Natural killer cell (primary cell): ENCODE data around the gene FLCN. TPM values are rescaled to one million over a fixed set of nuclear protein-coding genes. Genes with fewer than 3 reads are reported as not detected.

Experiments used
- ATAC-seq, 3 donors: fragments of 150-1000 bp in 2 of 3; fragments of 200-7000 bp in 1 of 3; cut with Tn5 transposase; 1 replicate in 1 of 3; 2 replicates in 2 of 3; pipeline ENCODE4 v1.10.0; 2021; ENCODE audit warnings: mild to moderate bottlenecking in 2 of 3, moderate library complexity in 2 of 3
- DNase-seq, 2 donors: peaks; one replicate each; pipeline versions ENCODE4 v3.0.0 to v3.0.0-alpha.2; 2013 to 2021; ENCODE audit warnings: mixed read lengths in 1 of 2
- H3K27ac ChIP-seq: one replicate; pipeline ENCODE4 v1.5.1; 2013; ENCODE audit warnings: mild to moderate bottlenecking, low read length
- H3K27me3 ChIP-seq: one replicate; pipeline ENCODE4 v1.6.1; 2013; ENCODE audit warnings: low read length; ENCODE audit not compliant: control insufficient read depth, insufficient read depth
- H3K36me3 ChIP-seq: one replicate; pipeline ENCODE4 v1.6.1; 2013; ENCODE audit warnings: low read length; ENCODE audit not compliant: control insufficient read depth, insufficient read depth
- H3K4me1 ChIP-seq: one replicate; pipeline ENCODE4 v1.6.1; 2013; ENCODE audit warnings: low read length; ENCODE audit not compliant: control insufficient read depth, insufficient read depth
- H3K4me3 ChIP-seq: one replicate; pipeline ENCODE4 v1.5.1; 2013; ENCODE audit warnings: low read length
- H3K9me3 ChIP-seq: one replicate; pipeline ENCODE4 v1.6.1; 2013; ENCODE audit warnings: low read length; ENCODE audit not compliant: control insufficient read depth, insufficient read depth
- H3K27ac Mint-ChIP-seq, 2 donors: one replicate each; pipeline ENCODE4 v1.8.0; 2022; ENCODE audit warnings: mild to moderate bottlenecking in 2 of 2, mixed read lengths in 2 of 2, moderate library complexity in 1 of 2
- H3K27me3 Mint-ChIP-seq, 2 donors: one replicate each; pipeline ENCODE4 v1.8.0; 2022; ENCODE audit warnings: low read depth in 2 of 2, mixed read lengths in 2 of 2
- H3K36me3 Mint-ChIP-seq: one replicate; pipeline ENCODE4 v1.8.0; 2022; ENCODE audit warnings: mixed read lengths
- H3K4me1 Mint-ChIP-seq, 2 donors: one replicate each; pipeline ENCODE4 v1.8.0; 2022; ENCODE audit warnings: mixed read lengths in 2 of 2
- H3K4me3 Mint-ChIP-seq: one replicate; pipeline ENCODE4 v1.8.0; 2022; ENCODE audit warnings: mild to moderate bottlenecking, moderate library complexity, mixed read lengths
- H3K9me3 Mint-ChIP-seq, 2 donors: one replicate each; pipeline ENCODE4 v1.8.0; 2022; ENCODE audit warnings: mixed read lengths in 2 of 2
- WGBS: methylation state at CpG from one replicate; pipeline ENCODE4 v1.1.7; 2013; ENCODE audit warnings: missing lambda C conversion rate; ENCODE audit not compliant: insufficient coverage; 5-methylcytosine and 5-hydroxymethylcytosine counted together
- intact Hi-C: fragments of 100-400 bp; cut with micrococcal nuclease; formaldehyde crosslinking; loops from one replicate; pipeline ENCODE4 v1.14.2; 2022
- total RNA-seq, 4 donors: library from RNA; stranded (reverse); fragments of 120-200 nt in 1 of 4; gene quantifications; one replicate each; pipeline versions ENCODE4 v1.2.3 to v1.2.4, GENCODE V29; 2013 to 2022
- TF ChIP-seq, protein P1 (sequence below): fragments of 200-600 bp; IDR thresholded peaks from one replicate; pipeline ENCODE4 v1.8.0; 2022; ENCODE audit warnings: antibody characterized with exemption

Gene FLCN
- total RNA-seq, 3 donors from 2014 or later (not counting 1 experiment from before 2014, with no cell fraction given), result 26.7 to 43.6 (median 33.8) TPM

DNA sequence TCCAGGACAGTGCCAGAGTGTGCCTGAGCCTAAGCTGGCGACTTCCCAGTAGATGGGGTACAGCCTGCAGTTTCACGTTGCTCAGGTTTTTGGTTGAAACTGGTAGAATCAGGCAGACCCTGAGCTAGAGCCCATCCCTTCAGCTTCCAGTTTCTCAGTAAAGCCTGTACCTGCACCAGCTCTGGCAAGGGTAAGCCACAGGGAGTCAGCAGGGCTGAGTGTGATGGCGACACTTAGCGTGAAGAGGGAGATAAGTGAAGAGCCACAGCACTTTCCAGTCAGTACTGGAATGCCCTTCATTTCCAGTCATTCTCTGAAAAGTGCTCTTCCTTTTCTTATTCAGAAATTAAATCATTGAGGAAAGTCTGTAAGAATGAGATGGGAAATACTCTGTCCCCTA lies 53.2 kb downstream of the FLCN start:
- Histone ChIP-seq H3K4me3 (no peak overlapping the region), H3K27ac (no peak overlapping the region), H3K27me3 (no peaks in the 10 kb centered on the region), H3K9me3 (no peaks in the 10 kb centered on the region), H3K36me3 (peaks cover 52% of the 10 kb centered on the region), H3K4me1 (peaks cover 35% of the 10 kb centered on the region)
- TF ChIP-seq, protein P1, sequence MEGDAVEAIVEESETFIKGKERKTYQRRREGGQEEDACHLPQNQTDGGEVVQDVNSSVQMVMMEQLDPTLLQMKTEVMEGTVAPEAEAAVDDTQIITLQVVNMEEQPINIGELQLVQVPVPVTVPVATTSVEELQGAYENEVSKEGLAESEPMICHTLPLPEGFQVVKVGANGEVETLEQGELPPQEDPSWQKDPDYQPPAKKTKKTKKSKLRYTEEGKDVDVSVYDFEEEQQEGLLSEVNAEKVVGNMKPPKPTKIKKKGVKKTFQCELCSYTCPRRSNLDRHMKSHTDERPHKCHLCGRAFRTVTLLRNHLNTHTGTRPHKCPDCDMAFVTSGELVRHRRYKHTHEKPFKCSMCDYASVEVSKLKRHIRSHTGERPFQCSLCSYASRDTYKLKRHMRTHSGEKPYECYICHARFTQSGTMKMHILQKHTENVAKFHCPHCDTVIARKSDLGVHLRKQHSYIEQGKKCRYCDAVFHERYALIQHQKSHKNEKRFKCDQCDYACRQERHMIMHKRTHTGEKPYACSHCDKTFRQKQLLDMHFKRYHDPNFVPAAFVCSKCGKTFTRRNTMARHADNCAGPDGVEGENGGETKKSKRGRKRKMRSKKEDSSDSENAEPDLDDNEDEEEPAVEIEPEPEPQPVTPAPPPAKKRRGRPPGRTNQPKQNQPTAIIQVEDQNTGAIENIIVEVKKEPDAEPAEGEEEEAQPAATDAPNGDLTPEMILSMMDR, result no peak
- Mint-ChIP-seq H3K27ac (peak overlapping the region; percentile 56 to 82), H3K27me3 (no peaks in the 10 kb centered on the region), H3K9me3 (no peaks in the 10 kb centered on the region), H3K36me3 (no peaks in the 10 kb centered on the region), H3K4me3 (no peak overlapping the region), H3K4me1 (peaks cover 22 to 24% of the 10 kb centered on the region in 2 donors)
- intact Hi-C loops, result no loop called here
- ATAC-seq (no peak), DNase-seq (peak in 1 of 2 donors; percentile 25)
- WGBS, result 79% methylated on average over 4 of the region's 4 CpGs

DNA sequence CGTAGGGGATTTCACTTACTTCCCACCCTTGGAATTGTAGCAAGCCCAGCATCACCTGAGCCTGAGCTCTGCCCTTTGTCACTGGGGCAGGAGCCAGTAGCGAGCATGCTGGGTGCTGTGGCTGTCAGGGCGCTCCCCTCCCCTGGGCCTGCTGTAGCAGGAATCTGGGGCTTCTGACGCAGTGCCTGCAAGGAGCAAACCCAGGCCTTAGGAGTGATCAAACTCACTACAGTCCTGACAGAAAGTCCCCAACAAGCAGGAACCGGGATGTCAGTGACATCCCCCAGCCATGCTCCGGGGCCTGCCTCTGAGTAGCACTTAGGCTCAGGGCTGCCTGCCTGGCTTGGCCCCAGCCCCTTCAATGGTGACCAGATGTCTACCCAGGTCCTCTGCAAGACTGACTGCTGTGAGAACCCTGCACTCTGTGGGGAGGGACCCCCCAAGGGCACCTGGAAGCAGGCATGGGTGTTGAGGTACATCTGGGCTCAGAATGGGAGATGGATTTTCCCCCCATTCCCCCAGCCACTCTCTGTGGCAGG lies 54.3 kb downstream of the FLCN start:
- Histone ChIP-seq H3K4me1 (peaks cover 35% of the 10 kb centered on the region), H3K27me3 (no peaks in the 10 kb centered on the region), H3K9me3 (no peaks in the 10 kb centered on the region), H3K27ac (peak overlapping the region; percentile 34), H3K36me3 (peaks cover 54% of the 10 kb centered on the region), H3K4me3 (no peak overlapping the region)
- TF ChIP-seq, protein P1, result no peak
- no peaks in the 10 kb centered on the region for H3K27me3 Mint-ChIP-seq
- no peaks in the 10 kb centered on the region for H3K9me3 Mint-ChIP-seq
- DNase-seq, result peak in 1 of 2 donors; percentile 49
- no peak for ATAC-seq
- H3K27ac Mint-ChIP-seq, result peak overlapping the region in 1 of 2 donors; percentile 59
- intact Hi-C loops, result no loop called here
- WGBS, result 85% methylated on average over 6 of the region's 6 CpGs
- H3K36me3 Mint-ChIP-seq, result no peaks in the 10 kb centered on the region
- H3K4me3 Mint-ChIP-seq, result no peak overlapping the region
- peaks cover 22 to 24% of the 10 kb centered on the region in 2 donors for H3K4me1 Mint-ChIP-seq

DNA sequence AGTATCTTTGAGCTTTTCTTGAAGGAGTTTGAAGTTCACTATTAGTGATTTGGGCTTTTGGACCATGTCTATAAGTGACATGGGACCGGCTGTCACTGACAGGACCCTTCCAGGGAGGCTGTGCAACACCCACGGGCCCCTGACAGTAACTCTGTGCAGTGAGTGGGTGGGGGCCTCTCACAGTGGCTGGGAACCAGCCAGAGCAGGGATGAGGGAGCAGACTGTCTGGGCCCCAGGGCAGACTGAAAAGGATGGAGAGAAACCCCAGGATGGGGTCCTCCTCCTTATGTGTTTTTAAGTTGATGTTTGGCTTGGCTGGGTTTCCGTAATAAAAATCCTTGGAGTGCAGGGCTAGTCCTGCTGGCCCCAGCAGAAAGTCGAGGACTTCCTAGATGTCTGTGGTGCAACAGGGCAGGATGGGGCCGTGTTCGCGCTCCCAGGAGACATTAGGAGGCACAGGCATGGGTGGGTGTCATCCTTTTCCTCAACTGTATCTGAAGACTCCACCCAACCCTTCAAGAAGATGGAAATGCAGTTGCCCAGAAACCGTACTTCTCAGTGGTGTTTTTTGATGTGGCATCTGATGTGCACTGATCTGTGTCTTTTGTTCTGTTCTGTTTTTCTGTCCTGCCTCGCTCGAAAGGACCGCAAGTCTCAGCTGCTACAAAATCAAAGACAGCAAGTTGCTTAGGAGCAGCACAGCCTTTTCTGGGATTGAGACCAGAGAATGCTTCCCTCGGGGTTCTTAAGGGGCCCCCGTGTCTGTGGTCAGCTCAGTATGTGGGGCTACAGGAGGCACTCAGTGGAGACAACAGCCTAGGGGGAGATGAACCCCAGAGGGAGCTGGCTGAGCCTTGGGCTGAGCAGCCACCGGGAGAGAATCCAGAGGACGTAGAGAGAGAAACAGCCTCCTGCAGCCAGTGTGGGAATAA lies 55.0 kb downstream of the FLCN start:
- Mint-ChIP-seq H3K4me3 (no peak overlapping the region), H3K27me3 (no peaks in the 10 kb centered on the region), H3K36me3 (no peaks in the 10 kb centered on the region), H3K27ac (peak overlapping the region in 1 of 2 donors; percentile 59), H3K4me1 (peaks cover 22 to 24% of the 10 kb centered on the region in 2 donors), H3K9me3 (no peaks in the 10 kb centered on the region)
- Histone ChIP-seq H3K27ac (peak overlapping the region; percentile 34), H3K9me3 (no peaks in the 10 kb centered on the region), H3K4me3 (no peak overlapping the region), H3K27me3 (no peaks in the 10 kb centered on the region), H3K4me1 (peaks cover 35% of the 10 kb centered on the region), H3K36me3 (peaks cover 53% of the 10 kb centered on the region)
- ATAC-seq (peak in 1 of 3 donors; percentile 16), DNase-seq (peak in 1 of 2 donors; percentile 78)
- TF ChIP-seq, protein P1, result no peak
- 48% methylated on average over 15 of the region's 15 CpGs for WGBS
- intact Hi-C loops, result no loop called here
